OCI-LY1 (cell line): ENCODE measurements around the gene ADAMTS7.
"Not testable (repeated sequence)": the region's sequence is repeated elsewhere in the genome, so short reads cannot be mapped to it uniquely, and the experiment has no call there.

Experiments
- CTCF ChIP-seq: fragments of 200-600 bp; sonication (generic), shearing (Covaris generic); IDR thresholded peaks from 2 replicates; pipeline ENCODE4 v1.5.1; 2017; ENCODE audit warnings: mild to moderate bottlenecking, antibody characterized with exemption, low read length, moderate library complexity, mixed read lengths
- EZH2 ChIP-seq: fragments of 200-600 bp; sonication (generic), shearing (Covaris generic); IDR thresholded peaks from 2 replicates; pipeline ENCODE4 v1.8.0; 2017; ENCODE audit warnings: borderline replicate concordance, mixed run types, mild to moderate bottlenecking, antibody characterized with exemption, low read length, moderate library complexity, mixed read lengths

DNA sequence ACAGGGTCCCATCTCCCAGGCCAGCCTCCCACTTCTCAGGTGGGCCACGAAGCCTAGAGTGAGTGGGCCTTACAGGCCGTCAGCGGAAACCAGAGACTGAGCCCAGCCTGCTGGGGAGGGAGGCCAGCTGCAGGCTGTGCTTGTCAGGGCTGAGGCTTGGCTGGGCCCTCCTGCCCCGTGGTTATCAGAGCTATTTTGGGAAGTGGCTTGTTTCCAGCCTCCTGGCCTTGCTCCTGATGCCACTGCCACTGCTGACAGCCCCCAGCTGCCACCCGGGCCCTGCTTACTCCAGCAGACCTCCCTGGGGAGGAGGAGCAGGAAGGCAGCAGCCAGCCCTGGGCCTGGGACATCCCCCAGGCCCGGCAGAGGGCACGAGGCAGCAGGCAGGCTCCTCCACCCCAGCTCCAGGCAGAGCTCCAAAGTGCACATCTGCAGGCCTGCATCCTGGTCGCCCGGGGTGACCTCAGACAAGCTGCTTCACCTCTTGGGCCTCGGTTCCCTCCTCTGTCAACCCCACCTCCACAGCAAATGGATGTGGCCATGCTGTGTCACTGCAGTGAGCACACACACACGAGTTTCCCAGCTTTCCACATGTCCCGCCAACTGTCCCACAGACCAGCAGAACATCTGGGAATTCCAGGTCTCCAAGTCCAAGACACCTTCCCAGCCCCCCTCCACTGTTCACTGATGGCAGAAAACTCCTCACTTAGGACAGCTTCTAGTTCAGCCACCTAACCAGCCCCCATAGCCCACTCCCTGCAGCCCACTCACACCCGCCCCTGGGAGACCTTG is 51.0 kb downstream of the ADAMTS7 start:
- TF ChIP-seq CTCF, EZH2: not testable (repeated sequence)
